Cardiac septum (tissue), 1 donor: ENCODE data around the gene GNL2. TPM values are rescaled to one million over a fixed set of nuclear protein-coding genes. Genes with fewer than 3 reads are reported as not detected.
"Not testable (repeated sequence)": the region's sequence is repeated elsewhere in the genome, so short reads cannot be mapped to it uniquely, and the experiment has no call there.

Experiments
- DNase-seq: peaks from one replicate; pipeline ENCODE4 v3.0.0-alpha.2; 2020; ENCODE audit warnings: low spot score
- intact Hi-C: fragments of 100-400 bp; cut with DNase I; formaldehyde crosslinking; loops from one replicate; pipeline ENCODE4 v1.14.0; 2022
- total RNA-seq: library from RNA; stranded (reverse); fragmentation: NEBNext Ultra II Directional; extraction: Animal tissue kit (Norgen Biotek cat#: 25700); gene quantifications from one replicate; pipeline ENCODE4 v1.2.1, GENCODE V29; 2021
- donor health status: DM: no; HTN: no; CAD: no.

Gene GNL2
- total RNA-seq, 1 donor from 2014 or later: 24.1 TPM

DNA sequence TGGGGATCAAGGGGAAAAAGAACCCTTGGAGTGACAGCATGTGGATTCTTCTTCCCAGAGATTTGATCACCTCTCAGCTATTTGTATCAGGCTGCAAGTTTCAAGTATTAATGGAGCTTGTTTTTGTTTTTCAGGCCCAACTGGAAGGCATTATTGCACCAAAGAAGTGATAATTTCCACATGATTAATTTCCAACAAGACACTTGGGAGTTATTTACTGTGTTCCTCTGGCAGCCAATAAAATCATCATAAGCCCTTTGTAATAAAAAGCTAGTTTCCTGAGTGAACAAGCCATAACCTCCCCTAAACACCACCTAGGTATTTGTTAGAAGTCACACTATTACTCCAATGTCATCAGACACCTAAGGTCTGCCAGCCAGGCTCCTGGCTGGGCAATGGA is 30.8 kb downstream of the GNL2 start:
- DNase-seq: no peak
- intact Hi-C loops: loop anchor here (5.0 kb wide), 1 partner anchor 117 kb away; no protein-coding TSS in a partner anchor

DNA sequence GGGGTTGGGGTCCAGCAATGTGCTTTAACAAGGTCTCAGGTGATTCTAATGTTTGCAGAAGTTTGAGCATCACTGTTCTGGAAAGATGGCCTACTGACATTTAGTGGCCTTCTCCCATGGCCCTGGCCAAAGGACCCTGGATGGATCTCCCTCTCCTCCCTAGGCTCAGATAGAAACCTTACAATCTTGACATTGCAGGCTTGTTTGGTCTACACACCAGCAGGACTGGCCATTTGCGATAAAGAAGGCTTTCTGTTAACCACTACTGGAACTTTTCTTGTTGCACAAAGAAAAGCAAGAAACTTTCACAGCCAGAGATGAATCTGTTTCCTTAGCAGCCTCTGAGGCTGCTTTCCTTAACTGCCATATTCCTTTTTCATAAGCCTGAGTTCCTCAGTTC is 32.8 kb downstream of the GNL2 start:
- intact Hi-C loops: loop anchor here (5.0 kb wide), 1 partner anchor 119 kb away; no protein-coding TSS in a partner anchor
- DNase-seq: no peak

DNA sequence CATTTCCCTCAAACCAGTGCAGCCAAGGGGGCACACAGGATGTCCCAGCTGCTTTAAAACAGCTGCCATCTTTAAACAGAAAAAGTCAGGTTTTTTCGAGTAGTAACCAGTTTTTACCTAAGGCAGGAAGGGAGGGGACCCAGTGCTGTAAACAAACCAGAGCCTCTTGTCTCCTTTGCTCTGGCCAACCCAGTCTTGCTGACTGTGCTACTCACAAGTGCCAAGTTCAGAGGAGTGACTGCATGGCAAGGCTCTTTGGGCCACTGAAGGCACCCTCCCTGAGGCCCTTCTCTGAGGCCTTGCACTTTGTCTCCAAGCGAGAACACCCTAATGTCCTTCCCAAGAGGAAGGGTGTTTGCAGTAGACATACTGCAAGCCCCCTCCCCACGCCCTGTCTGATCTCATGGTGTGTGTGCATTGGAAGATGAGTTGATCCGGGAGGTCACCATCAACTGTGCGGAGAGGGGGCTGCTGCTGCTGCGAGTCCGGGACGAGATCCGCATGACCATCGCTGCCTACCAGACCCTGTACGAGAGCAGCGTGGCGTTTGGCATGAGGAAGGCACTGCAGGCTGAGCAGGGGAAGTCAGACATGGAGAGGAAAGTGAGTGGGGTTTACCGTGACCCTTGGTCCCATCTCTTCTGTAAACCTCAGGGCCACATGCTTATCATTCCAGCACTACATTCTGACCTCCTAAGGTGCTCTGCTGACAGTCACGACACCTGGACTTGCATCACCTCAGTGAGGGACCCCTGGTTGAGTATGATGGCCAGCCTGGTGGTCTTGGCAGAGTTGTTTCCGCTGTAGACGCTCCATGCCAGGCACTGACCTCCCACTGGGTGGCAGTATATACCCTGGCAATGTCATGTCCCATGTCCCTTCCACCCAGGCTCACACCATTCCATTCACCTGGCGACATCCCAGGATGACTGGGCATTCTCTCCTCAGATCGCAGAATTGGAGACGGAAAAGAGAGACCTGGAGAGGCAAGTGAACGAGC is 34.3 kb downstream of the GNL2 start:
- intact Hi-C loops: loop anchor here (5.0 kb wide), 1 partner anchor 121 kb away; no protein-coding TSS in a partner anchor
- no peak for DNase-seq

DNA sequence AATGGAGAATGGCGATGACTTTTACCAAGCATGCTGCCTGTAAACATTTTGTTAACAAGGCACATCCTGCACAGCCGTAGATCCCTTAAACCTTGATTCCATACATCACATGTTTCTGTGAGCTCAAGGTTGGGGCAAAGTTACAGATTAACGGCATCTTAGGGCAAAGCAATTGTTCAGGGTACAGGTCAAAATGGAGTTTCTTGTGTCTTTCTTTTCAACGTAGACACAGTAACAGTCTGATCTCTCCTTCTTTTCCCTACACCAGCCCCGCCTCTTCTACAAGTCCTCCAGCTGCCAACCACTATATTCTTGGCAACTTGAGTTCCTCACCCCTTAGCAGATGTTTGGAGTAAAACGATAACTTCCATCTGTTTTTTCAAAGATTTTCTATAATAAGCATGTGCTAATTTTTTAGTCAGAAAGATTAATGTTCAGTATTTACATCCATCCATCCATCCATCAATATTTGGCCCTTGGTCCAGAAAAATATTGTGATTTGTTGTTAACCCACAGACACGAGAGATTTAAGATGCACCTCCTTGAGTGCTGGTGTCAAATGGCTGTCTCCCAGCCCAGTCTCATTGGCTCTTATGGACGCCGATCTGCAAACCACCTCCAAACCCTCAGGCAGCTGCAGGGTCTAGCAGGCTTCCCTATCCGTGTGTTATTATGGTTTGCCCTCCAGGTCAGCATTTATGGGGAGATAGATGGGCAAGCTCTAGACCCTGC is 35.2 kb downstream of the GNL2 start:
- DNase-seq: no peak

DNA sequence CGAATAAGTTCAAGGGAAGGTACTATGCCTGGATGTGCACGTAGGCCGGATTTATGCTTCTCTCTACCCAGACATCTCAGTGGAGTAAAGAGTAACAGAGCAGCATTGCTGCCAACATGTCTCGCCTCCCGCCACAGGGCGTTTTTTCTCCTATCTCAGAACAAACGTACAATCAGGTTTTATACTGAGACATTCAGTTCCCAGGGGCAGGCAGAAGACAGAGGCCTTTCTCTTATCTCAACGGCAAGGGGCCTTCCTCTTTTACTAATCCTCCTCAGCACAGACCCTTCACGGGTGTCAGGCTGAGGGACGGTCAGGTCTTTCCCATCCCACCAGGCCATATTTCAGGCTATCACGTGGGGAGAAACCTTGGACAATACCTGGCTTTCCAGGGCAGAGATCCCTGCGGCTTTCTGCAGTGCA is 35.8 kb downstream of the GNL2 start:
- not testable (repeated sequence) for DNase-seq
- intact Hi-C loops: loop anchor here (5.0 kb wide), 1 partner anchor 122 kb away; no protein-coding TSS in a partner anchor

More for the DNA sequence above, 35.2 kb downstream of the GNL2 start:
- intact Hi-C loops: loop anchor here (5.0 kb wide), 1 partner anchor 122 kb away; no protein-coding TSS in a partner anchor

DNA sequence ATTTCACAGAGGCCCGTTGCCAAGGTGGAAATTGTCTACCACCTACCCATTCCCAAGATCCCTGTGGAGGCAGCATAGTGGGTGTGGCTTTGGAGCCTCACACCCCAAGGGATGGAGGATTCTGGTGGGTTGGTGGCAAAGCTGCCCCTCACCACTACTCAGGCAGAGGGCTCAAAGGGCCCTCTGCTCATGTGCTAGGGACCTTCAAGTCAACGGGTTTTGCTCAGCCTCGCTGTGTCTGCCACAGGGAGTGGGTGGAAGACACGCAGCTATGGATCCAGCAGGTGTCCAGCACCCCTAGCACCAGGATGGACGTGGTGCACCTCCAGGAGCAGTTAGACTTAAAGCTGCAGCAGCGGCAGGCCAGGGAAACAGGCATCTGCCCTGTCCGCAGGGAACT is 36.7 kb downstream of the GNL2 start:
- intact Hi-C loops: no loop called here
- DNase-seq: no peak

DNA sequence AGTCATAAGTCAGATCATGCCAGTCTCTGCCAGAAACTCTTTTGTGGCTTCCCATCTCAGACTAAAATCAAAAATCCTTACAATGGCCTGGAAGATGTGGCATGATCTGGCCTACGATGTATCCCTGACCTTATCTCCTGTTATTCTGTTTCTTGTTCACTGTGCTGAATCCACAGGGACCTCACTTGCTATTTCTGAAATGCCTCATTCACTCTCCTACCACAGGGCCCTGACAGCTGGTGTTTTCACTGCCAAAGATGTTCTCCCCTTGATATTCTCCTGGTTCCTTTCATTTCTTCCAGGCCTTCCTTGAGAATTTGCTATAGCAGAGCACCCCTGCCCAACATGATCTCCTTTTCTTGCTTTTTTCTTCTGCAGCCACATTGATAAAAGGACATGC is 37.3 kb downstream of the GNL2 start:
- intact Hi-C loops: no loop called here
- no peak for DNase-seq

DNA sequence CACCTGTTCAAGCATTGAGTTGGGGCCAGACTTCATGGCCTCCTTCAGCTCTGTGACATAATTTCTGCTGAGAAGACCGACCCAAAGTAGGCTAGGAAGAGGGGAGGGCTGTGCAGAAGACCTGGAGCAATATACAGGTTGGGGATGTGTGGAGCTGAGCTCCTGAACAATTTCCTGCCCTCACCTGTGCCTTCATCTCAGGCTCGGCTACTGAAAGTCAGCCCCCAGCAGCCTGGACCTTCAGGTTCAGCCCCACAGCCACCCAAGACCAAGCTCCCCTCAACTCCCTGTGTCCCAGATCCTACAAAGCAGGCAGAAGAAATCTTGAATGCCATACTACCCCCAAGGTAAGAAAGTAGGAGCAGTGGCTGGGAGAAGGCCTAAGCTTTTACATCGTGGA is 38.3 kb downstream of the GNL2 start:
- no peak for DNase-seq
- intact Hi-C loops: no loop called here

DNA sequence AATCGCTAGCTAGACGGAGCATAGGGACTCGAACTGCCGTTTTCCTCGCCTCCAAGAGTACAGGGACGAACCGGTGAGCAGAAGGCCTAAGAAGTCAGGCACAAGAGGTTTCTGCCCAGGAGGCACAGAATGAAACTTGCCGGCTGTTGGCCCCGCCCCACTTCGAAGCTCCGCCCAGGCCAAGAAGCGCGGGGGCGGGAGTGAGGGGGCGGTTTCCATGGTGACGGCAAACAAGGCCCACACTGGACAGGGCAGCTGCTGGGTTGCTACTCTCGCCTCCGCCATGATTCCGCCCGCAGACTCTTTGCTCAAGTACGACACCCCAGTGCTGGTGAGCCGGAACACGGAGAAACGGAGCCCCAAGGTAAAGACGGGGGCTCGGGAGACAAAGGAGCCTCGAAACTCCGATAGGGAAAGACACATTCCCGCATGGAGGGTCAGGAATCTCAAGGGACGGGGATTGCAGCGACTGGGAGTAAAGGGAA is 39.0 kb downstream of the GNL2 start, which contains the start of gene DNALI1:
Gene DNALI1, plus strand, starts transcription at position 229 of the 485 bp plus-strand sequence. Its CDS starts 55 bp downstream, at position 284.
- intact Hi-C loops: no loop called here
- peak; percentile 88 for DNase-seq

DNA sequence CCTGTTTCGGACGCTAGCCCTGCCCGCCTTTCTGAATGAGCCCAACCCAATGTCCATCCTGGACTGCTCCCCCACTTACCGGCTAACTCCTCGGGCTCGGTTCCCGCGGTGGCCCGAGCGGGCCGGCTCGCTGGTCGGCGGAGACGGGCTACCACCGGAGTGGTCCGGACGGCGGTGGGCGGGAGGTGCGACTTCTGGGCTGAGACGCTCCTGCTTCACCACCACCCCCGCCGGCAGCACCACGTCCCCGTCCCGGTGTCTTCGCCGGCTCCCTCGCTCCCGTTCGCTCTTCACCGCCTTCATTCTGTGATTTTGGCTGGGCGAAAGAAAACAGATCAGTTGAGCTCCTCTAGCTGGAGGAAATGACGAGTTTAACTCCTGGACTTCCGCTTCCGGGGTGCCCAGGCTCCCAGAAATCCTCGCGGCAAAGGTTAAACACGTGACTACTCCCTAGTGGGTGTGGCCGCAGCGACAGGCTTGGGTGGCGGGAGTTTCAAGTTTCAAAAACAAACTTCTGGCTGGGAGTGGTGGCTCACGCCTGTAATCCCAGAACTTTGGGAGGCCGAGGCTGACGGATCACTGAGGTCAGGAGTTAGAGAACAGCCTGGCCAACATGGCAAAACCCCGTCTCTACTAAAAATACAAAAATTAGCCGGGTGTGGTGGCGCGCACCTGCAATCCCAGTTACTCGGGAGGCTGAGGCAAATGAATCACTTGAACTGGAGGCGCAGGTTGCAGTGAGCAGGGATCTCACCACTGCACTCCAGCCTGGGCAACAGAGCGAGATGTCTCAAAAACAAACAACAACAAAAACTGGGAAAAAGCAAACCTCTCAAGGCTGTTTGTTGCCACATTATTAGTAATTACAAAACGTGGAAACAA is 41.6 kb downstream of the GNL2 start, which contains the start of gene SNIP1:
Gene SNIP1, minus strand, starts transcription at position 367 of the 882 bp plus-strand sequence. Its CDS starts 64 bp downstream, at position 303.
- intact Hi-C loops: loop anchor here (1.0 to 2.0 kb wide), 2 partner anchors 39 to 42 kb away; partner anchors contain the start of gene MEAF6
- peak; percentile 97 for DNase-seq

DNA sequence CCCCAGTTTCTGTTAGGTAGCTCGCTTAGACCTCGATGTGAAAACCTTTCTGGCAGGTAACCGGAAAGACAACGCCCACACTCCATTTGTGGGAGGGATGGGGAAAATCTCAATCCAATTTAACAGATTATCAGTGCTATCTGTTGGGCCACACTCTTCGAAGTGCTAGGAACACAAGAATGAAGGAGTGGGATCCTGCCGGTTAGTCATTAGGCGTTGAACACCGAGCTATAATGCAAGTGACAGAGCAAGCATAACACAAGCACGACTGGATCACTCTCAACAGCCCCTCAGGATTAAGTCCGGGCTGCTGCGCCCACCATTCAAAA is 42.2 kb downstream of the GNL2 start:
- intact Hi-C loops: no loop called here
- DNase-seq: no peak

DNA sequence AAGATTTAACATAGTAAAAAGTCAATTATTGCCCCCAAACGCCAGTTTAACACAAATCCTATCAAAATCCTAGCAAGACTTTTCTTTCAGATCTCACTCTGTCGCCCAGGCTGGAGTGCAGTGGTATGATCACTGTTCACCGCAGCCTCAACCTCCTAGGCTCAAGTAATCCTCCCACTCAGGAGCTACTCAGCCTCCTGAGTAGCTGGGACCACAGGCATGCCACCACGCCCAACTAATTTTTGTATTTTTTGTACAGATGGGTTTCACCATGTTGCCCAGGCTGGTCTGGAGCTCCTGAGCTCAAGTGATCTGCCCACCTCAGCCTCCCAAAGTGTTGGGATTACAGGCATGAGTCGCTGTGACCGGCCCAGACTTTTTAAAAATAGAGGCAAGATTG is 46.4 kb downstream of the GNL2 start:
- intact Hi-C loops: no loop called here

DNA sequence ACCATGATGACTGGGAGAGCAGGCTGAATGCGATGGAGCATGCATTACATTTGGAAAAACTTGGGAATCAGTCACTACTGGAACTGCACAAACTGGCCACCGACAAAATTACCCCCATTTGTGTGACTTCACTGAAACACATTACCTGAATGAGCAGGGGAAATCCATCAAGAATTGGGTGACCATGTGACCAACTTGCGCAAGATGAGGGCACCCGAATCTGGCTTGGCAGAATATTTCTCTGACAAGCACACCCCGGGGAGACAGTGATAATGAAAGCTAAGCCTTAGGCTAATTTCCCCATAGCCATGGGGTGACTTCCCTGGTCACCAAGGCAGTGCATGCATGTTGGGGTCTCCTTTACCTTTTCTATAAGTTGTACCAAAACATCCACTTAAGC is 50.7 kb downstream of the GNL2 start:
- intact Hi-C loops: no loop called here
- no peak for DNase-seq

More for the DNA sequence above, 46.4 kb downstream of the GNL2 start:
- DNase-seq: no peak

DNA sequence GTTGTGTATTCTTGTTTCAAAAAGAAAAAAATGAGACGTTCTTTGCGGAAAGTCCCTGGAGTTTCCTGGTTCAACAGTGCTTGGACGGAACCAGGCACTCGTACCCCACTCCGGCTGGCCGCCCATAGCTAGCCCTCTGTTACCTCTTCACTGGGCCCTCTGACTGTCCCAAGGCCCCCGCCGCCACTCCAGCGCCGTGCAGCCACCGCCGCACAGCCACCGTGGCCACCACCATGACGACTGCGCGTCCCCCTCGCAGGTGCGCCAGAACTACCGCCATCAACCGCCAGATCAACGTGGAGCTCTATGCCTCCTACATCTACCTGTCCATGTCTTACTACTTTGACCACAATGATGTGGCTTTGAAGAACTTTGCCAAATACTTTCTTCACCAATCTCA is 51.2 kb downstream of the GNL2 start:
- no peak for DNase-seq
- intact Hi-C loops: no loop called here

DNA sequence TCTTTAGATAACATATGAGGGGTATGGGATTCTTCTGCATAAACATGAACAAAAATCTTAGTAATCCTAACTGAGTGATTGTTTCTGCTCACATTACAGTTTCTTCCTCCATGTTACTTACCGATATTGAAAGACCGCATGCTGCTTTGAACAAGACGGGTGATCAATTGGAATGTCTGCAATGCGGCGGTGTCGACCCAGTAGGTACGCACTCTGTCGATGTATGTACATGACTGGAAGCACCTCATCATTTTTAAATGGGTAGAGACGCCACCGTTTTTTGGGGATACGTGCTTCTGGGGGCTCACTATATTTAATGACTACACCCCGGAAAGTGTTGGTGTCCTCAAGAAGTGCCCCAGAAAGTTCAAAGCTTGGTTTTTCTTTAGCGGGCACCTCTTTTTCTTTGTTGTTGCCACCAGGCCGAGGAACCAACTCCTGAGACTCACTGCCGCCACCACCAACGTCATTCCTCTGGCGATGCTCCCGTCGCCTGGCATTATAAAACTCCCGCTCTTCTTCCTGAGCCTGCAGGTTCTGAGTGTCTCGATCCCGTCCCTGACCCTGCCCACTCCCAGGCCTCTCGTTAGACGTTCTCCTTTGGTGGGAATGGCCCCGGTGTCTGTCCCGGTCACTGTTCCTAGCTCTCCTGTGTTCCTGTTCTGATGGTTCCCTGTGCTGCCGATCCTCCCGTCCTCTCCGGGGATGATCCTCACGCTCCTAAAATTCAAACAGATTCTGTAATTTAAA is 55.5 kb downstream of the GNL2 start:
- DNase-seq: no peak

DNA sequence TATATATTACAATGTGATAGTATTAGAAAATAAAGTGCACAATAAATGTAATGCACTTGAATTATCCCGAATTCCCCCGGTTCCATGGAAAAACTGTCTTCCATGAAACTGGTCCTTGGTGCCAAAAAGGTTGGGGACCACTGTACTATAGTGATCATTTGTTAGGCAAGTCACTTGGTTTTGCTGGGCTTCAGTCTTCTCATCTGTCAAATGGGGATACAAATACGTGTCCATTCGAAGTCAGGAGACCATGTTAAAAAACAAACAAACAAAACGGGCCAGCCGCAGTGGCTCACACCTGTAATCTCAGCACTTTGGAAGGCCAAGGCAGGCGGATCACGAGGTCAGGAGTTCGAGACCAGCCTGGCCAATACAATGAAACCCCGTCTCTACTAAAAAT is 56.6 kb downstream of the GNL2 start:
- DNase-seq, intact Hi-C loops: not testable (repeated sequence)

More for the DNA sequence above, 55.5 kb downstream of the GNL2 start:
- intact Hi-C loops: no loop called here

DNA sequence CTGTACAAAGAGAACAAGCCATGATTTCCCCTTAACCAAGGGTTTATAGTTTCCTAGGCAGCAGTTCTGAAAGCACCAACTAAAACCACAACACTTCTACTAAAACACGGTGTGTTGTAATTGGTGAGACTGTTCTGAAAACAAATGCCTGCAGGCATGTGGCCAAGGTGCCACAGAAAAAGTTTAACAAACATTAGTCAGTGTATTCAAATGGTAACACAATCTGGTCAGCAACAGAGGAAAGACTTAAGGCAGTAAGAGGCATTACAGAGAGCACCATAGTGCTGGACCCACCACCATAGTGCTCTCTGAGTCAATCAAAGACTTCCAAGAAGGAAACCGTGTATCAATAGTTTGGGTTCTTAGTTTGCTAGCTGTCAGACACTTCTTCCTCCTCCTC is 58.4 kb downstream of the GNL2 start:
- intact Hi-C loops: no loop called here
- no peak for DNase-seq
